Measurements from ENCODE around the gene NDOR1.
"Not testable (repeated sequence)": the region's sequence is repeated elsewhere in the genome, so short reads cannot be mapped to it uniquely, and the experiment has no call there.

The NDOR1 gene

DNA sequence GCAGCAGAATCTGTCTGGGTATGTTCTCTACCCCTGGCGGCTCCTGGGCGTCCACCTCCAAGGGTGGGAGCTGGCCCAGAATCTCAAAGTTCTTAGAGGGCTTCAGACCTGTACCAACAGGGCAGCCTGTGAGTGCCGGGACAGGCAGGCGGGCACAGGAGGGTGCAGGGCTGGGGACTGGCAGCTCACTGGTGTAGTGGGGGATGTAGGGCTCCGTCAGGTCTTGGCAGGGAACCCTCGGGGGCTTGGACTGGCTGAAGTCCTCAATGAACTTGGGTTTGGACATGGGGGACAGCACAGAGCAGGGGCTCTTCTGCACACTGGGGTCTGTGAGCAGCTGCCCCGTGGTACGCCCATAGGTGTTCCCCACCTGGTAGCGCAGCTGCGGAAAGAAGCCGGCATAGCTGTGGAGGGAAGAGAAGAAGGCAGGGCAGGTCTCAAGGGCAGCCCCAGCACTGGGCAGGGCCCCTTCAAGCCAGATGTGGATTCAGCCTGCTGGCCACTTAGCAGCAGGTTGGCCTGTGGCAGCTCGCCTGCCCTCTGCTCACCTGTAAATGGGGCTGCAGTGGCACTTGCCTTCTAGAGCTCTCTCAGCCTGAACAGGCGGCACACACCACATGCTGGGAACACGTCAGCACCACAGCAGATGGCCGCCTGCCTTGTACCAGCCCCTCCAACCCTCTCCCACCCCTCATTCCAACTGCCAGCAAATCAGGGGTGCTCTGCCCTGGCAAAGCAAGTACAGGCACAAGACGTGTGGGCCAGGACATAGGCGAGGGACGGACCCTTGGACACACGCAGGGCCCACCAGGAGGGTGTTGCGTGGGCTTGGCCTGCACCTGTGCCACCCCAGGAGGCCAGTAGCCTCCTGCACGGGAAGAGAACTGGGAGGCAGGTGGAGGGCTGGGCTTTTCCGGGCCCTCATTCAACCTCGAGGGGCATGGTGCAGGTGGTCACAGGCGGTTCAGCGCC lies 40.2 kb downstream of the NDOR1 start:
- no peak for DNase-seq

DNA sequence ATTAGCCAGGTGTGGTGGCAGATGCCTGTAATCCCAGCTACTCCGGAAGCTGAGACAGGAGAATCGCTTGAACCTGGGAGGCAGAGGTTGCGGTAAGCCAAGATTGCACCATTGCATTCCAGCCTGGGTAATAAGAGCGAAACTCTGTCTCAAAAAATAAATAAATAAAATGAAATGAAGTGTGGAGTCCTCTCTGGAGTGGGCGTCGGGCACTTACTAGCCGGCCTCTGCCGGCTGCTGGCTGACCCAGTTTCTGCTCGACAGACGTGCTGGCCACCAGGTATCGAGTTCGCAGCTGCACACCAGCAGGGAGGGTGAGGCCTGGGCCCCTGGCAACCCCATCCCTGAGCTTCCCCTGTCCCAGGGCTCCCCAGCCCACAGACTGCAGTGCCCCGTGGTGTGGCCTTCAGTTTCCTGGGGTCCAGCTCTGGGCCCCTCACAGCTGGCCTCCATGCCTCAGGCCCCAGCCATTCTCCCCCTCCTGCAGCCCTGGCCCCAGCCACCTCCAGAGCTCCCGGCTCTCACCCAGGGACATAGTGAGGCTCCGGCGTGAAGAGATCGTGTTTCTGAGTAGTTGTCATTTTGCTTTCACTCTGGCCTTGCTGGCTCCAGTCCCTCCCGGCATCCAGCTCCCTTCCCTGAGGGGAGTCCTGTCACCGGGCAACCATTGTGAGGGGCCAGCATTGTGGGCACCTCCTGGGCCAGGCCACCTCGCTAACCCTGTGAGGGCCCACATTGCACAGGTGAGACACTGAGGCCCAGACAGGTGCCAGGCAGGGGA lies 41.8 kb downstream of the NDOR1 start:
- DNase-seq: no peak

DNA sequence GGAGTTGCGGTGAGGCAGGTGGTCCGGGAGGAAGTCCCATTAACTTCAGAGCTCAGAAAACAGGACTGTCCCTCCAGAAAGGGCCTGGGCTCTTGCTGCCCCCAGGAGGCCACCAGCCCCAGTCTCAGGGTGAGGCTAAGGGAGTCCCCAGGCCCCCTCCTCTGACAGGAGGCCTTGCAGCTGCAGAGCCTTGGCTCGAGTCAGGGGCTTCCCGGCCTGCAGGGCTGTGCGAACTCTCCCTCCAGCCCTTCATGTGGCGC lies 42.3 kb downstream of the NDOR1 start:
- DNase-seq: no peak

DNA sequence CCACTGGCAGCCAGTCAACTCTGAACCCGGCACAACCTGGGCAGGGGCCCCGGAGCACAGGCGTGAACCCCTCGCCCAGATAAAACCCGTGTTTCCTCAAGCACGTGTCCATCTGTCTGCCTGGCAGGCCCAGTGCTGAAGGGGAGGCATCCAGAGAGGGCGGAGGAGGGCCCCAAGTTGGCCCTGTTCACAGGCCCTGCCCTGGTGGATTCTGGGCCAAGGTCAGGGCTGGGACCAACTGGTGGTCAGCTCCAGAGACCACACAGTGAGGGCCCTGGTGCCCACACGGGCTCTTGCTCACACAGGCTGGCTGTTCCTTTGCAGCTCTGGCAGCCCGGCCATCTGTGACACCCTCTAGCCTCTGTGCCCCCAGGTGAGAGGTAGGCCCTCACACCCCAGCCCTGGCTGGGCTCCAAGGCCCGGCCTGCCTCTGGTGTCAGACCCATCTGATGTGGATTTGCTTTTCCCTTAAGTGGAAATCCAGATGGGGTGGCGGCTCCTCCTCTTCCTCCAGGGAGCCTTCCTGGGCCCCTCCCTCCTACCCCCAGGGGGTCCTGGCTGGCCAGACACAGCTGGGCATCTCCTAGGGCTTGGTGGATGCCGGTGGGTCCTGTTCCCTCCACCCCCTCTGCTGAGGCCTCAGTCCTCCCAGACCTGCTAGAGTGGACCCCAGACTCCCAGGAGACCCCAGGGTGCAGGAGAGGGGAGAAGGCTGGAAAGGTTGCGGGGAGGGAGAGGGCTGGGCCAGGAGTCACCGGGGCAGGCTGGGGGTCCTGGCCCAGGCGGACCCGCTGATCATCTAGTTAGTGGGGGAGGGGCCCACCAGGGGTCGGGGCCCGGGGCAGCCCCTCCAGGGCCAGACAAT lies 45.1 kb downstream of the NDOR1 start:
- DNase-seq: no peak

DNA sequence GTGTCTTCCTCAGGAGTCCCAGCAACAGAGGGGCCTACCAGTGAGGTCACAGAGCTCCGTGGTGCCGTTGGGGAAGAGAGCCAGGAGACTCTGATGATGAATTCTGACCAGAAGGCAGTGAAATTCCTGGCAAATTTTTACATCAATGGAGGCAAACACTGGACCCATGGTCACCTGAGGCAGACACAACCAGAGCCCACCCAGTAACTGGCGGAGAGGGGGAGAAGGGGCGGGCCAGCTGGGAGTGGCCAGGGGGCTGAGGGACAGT lies 45.6 kb downstream of the NDOR1 start, which contains the start of gene STPG3:
STPG3 (plus strand) TSS at position 93 of the 268 bp plus-strand sequence; CDS start at position 94, 1 bp downstream.
- DNase-seq: no peak

DNA sequence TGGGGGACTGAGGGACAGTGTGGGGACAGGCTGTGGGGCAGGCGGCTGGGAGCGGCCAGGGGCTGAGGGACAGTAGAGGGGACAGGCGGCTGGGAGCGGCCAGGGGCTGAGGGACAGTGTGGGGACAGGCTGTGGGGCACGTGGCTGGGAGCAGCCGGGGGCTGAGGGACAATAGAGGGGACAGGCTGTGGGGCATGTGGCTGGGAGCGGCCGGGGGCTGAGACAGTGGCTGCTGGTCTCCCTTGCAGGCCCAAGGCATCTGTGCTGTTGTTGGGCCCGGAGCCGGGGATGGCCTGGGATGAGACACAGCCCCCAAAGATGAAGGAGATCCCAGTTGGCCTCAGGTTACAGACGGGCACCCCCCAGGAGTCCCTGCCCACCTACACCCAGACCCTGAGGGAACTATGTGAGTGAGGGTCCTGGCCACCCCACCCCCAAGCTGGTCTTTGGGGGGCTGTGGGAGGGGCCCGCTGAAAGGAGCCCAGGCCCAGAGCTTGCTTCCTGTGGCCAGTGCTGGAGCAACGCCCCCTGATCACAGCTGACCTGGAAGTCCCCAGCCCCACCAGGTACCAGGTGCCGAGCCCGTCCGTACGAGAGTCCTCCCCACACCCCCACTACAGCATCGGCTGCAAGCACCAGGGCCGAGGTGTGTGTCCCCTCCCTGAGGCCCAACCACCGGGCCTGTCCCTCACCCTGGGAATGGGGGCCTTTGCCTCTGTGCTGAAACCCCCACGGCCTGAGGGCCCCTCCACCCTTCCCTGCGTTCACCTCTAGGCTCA lies 46.2 kb downstream of the NDOR1 start:
- DNase-seq: no peak

DNA sequence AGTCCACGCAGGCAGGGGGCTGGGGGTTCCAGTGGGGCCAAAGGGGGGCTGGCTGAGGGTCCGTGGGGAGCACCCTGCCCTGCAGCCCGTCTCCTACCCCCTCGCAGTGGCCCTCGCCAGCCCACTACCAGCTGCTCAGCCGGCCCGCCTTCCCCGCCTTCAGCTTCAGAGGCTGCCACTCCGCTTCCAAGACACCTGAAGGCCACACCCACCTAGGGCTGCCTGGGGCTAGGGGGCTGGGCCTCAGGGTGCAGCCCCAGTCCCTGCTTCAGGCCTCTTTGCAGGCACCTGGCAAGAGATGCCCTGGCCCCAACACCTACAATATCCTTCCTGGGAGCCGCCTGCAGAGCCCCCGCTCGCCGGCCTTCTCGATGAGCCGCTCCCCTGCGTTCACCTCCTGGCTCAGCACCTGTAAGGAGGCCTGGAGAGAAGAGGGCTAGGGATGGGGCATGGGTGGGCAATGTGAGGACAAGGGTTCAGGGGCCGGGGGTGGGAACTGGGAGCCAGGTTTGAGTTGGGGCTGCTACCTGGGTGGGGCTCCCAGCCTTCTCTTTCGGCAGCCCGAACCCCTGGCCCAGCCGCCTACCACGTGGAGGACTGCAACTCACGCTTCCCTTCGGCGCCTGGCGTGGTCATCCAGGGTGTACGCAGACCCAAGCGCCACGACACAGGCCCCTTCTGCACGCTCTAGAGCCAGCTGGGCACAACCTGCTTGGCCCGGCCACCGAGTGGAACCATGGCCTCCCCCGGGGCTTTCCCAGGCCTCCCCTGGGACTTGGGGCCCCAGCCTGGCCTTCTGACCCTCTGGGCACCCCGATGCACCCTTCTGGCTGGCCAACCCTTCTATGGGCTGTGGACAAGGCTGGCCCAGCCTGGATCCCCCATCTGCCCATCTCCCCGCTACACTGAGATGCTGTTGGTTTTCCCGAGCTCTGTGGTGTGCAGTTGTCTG lies 47.3 kb downstream of the NDOR1 start:
- DNase-seq: no peak

DNA sequence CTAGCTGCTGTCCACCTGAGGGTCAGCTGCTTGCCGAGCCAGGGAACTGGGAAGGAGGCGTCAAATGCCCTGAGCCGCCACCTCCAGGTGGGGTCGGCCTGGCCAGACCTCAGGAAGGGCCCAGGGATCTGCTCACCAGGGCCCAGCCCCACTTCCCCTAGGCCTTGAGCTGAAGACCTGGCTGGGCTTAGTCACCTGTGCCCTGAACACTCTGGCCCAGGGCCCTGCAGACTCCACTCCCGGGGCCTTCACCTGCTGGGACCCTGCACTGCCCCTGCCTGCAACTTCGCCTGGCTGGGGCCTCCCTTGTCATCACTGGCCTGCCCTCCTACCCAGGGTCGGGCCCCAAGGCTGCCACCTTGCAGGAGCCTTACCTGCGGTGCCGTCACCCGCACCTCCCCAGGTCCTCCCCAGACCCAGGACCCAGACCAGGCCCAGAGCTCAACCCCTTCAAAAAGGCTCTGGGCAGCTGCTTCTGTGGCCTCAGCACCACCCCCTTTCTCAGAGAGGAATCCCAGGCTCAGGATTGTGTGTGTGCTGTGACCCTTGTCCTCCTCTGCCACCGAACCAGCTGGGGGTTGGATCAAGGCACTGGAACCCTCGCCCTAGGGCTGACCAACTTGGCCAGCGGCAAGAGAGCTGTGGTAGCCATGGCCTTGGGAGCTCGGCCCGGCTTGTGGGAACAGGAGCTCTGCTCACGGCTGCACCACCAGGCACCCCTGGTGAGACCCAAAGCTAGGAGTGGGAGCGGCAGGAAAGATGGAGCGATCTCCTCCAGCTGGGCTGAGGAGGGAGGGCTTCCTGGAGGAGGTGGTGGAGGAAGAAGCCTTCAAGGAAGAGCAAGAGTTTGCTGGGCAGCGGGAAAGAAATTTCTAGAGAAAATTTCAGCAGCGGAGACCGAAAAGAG lies 48.5 kb downstream of the NDOR1 start:
- DNase-seq: no peak

DNA sequence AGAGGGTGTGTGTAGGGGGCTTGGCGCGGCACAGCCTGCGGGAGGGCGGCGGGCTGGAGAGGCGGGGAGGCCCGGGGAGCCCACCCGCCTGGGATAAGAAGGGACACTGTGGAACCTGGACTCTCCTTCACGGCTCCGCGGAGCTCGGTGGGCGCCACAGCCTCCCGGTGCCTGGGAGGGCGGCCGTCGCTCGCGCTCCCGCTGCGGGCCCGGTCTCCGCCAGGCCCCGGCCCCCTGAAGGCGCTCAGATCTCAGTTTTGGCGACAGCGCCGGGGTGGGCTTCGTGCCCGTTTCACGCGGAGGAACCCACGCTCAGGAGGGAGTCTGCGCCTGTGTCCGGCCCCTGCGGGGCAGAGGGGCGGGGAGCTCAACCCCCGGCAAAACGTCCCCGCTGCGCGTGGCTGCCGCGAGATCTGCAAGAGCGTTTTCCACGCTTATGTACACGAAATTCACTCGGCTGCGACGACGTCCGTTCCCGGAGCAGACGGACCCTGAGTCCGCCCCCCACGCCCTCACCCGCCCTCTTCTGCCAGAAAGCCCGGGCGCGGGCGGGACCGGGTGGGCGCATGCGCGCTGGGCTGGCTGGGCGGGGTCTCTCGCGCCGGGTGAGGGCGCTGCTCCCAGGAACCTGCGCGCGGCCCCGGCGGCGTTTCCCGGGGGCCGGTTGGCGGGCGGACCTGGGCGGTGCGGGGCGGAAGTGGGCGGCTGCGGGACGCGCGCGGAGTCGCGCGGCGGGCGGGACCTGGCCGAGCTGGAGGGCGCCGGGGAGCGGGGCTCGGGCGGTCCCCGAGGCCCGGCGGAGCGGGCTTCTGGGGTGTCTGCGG lies 49.3 kb downstream of the NDOR1 start, which contains the start of gene NELFB:
NELFB (plus strand) TSS at position 704 of the 824 bp plus-strand sequence.
- peak; percentile 95 for DNase-seq

DNA sequence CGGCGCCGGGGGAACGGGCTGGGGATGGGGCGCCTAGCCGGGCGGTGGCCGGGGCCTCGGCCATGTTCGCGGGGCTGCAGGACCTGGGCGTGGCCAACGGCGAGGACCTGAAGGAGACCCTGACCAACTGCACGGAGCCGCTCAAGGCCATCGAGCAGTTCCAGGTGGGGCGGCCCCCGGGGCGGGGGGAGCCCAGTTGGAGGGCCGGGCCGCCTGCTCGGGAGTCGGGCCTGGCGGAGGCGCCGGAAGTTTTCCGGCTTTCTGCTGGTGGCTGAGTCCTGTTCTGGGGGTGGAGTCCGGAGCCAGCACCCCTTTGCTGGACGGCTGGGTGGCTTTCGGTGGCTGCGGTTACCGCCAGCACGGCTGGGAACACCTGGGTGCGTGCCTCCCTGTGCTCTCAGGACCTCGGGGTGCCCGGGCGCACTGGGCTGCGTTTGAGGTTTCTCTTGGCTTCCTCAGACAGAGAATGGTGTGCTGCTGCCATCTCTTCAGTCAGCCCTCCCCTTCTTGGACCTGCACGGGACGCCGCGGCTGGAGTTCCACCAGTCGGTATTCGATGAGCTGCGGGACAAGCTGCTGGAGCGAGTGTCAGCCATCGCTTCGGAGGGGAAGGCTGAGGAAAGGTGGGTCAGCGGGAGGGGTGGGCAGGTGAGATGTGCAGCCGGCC lies 50.1 kb downstream of the NDOR1 start:
- DNase-seq: peak; percentile 36

DNA sequence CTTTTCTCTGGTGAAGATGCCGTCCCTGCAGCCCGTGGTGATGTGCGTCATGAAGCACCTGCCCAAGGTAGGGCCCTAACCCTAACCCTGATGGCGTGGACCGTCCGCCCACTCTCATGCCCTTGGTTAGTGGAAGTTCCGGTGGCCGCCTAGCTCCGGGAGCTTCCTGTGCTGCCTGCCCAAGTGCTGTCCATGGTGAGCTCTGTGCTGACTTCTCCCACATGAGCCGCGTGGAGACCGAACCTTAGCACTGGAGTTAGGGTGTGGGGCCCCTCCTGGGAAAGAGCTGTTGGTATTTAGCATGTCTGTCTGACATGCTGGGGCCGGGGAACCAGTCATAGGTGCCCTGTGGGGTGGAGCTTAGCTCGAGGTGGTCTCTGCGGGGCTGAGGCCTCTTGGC lies 50.9 kb downstream of the NDOR1 start:
- DNase-seq: no peak

DNA sequence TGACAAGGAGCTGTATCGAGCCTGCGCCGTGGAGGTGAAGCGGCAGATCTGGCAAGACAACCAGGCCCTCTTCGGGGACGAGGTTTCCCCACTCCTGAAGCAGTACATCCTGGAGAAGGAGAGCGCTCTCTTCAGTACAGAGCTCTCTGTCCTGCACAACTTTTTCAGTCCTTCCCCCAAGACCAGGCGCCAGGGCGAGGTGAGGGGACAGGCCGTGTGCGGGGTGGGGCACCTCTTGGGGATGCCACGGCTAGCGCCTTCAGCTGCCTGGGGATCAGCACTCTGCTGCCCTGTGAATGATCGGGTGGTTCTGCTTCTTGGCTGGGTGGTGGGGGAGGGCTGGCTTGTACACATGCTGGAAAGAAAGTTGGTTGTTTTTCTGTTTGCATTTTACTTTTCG lies 51.4 kb downstream of the NDOR1 start:
- no peak for DNase-seq

DNA sequence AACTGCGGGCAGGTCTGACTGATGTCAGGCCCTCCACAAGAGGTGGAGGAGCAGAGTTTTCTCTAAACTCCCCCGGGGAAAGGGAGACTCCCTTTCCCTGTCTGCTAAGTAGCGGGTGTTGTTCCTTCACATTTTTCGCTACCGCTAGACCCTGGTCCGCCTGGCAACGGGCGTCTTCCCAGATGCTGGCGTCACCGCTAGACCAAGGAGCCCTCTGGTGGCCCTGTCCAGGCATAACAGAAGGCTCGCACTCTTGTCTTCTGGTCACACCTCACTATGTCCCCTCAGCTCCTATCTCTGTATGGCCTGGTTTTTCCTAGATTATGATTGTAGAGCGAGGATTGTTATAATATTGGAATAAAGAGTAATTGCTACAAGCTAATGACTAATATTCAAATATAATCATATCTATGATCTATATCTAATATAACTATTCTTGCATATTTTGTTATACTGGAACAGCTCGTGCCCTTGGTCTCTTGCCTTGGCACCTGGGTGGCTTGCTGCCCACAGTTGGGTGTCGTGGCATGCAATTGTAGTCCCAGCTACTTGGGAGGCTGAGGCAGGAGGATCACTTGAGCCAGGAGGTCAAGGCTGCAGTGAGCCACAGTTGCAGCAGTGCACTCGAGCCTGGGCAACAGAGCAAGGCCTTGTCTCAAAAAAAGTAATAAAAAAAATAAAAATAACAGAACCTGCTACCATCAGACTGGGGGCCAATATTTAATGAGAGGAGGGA lies 56.8 kb downstream of the NDOR1 start:
- DNase-seq: not testable (repeated sequence)

DNA sequence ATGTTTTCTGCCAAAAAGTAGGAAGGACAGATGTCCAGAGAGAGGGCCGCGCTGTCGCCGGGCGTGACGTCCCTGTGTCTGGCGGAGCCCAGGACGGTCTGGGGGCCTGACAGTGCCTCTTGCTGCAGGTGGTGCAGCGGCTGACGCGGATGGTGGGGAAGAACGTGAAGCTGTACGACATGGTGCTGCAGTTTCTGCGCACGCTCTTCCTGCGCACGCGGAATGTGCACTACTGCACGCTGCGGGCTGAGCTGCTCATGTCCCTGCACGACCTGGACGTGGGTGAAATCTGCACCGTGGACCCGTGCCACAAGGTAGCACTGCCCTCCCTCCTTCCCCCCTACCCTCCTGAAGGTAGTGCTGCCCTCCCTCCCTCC lies 57.4 kb downstream of the NDOR1 start:
- DNase-seq: no peak

DNA sequence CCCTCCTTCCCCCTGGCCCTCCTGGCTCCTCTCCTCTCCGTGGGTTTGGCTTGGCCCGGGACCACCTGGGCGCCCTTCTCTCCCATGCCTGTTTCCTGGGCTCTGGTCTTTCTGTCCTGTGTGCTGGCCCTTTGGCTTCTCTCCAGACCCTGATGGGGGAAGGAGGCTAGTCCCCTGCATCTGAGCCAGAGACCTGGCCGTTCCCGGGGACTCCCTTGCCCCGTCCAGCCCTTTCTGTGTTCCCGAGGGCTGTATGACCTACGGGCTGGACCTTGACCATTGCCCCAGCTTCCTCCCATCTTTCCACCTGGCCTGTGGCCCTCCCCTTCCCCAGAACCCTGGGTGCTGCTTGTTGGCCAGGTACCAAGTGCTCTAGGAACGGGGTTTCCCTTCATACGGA lies 58.0 kb downstream of the NDOR1 start:
- no peak for DNase-seq

DNA sequence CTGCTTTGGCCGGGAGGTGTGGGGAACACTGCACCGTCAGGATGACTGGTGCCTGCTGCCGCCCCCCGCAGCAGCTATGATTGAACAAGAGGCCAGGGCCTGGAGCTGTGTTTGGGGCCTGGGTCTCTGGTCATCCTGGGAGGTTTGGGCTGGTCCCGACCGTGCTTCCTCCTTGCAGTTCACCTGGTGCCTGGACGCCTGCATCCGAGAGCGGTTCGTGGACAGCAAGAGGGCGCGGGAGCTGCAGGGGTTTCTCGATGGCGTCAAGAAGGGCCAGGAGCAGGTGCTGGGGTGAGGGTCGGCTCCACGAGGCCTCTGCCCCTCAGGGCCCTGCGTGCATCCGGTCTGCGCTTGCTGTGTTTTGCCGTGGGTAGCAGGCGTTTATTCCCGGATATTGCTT lies 58.6 kb downstream of the NDOR1 start:
- DNase-seq: no peak

DNA sequence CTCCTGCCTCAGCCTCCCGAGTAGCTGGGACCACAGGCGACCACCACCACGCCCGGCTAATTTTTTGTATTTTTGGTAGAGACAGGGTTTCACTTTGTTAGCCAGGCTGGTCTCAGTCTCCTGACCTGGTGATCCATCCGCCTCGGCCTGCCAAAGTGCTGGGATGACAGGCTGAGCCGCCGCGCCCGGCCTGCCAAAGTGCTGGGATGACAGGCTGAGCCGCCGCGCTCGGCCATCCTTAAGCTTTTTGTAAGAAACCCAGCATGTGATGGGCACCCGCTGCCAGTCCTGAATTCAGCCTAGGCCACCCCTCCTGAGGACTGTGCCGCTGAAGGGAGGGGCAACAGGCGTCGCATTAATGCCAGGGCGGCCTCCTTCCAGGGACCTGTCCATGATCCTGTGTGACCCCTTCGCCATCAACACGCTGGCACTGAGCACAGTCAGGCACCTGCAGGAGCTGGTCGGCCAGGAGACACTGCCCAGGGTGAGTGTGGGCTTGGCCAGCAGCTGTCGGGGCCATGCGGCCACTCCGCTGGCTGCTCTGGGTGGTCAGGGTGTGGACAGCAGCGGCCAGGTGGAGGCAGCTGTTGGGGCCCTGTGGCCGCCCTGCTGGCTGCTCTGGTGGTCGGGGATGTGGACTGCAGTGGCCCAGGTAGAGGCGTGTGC lies 60.1 kb downstream of the NDOR1 start:
- no peak for DNase-seq

DNA sequence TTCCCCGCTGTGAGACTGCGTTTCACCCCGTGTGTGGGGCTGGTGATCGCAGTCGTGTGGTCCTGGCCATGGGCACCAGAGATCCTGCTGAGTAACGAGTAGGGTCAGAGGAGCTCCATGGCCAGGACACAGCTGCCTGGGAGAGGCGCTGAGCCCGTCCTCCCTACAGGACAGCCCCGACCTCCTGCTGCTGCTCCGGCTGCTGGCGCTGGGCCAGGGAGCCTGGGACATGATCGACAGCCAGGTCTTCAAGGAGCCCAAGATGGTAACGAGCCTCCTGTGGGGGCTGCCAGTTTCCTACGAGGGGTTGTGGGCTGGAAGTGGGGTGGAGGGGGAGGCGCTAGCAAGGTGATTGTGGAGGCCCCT lies 60.6 kb downstream of the NDOR1 start:
- no peak for DNase-seq
